Ammon's horn (tissue), 1 donor: ENCODE measurements around the gene C13orf46.

Experiments used
- DNase-seq: peaks from one replicate; pipeline ENCODE4 v3.0.0-alpha.2; 2016; ENCODE audit warnings: low spot score

The C13orf46 gene

DNA sequence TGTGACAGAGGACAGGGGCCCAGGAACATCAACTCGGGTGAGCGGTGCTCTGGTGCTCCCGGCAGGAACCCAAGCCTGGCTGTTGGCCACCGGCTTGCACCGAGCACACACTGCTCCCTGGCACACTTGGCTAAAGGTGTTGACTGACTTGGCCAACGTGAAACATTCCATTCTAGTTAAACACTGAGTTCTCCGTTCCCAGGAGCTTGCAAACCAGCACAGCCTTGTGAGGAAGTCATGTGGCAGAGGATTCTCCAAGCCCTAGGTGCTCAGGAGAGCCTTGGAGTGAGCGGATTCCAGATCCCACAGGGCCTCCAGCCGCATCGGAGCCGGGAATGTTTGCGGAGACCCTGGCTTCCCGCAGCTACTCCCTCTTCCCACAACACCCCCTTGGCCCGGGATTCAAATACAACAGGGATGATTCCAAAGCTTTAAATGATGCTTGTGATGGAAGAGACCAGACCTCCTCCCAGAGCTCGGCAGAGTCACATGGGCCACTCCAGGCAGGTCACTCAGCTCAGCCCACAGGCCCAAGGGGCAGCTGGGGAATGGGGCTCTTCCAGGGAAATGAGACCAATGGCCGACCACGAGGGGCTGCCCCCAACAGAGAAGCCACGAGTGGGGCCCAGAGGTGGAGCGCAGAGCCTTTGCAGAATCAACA, 2.9 kb downstream of the C13orf46 start:
- no peak for DNase-seq

- DNase-seq = no peak
These were observed 3.8 kb downstream of the C13orf46 start for GRCh38 chr13:113969973-113970611.

DNA sequence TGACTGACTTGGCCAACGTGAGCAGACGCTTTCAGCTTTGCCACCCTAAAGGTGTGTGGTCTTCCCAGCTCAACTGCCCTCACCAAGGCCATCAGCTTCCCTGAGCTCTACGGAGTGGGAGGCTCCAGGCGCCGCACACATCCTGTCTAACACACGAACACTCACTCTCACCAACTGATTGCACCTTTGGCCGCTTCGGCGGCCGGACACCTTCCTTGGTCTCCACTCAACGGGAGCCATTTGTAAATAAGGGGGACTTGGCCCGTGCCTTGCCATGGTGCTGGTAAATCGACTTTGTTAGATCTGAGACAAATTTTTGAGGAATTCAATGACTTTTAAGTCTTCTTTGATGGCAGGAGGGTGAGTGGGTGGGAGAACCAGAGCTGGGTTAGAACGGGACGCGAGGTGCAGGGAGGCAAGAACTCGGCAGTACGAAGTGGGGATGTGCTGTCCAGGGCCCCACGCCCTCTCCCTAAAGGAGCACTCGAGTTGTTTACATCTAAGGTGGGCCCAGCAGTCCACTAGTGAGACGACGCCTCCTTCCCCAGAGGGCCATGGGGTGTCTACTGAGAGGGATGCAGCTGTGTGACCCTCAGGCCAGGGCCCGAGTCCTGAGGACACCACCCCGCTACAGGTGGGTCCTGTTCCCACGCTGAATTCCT, 4.4 kb downstream of the C13orf46 start:
- DNase-seq = no peak

DNA sequence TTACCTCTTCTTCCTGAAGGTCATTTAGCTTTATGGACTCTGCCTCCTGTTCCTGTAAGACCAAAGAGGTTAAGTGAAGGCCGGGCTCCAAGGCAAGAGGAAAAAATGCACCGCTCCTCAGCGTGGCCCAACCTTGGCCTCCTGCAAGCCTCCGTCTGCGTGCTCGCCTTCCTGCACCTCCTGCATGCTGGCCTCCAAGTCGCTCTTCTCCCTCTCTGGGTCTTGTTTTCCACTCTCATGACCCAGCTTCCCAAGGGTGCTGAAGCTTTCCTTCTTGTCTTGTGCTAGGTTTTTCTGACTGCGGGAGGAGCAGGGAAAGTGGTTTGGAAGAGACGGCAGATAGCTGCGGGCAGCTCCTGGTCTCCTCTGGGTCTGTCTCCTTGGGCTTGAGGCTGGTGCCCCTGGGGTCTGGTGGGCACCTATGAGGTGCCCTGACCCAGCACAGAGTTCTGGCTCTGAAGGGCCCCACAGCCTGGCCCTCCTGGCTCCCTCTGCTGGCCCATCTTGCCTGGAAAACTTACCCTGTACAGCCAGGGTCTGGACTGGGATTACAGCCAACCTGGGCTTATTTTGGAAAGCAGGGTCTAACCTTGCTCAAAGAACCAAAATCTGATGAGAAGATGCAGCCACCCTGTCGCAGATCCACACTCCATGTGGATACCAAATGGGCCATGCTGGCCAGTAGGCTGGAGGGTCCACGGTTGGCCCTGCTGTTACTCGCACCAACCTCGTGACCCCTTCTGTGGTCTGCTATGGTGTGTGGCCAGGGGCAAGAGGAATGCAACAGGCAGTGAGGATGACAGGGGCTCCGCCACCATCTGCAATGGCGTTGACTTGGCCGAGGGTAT, 5.2 kb downstream of the C13orf46 start:
- DNase-seq = no peak

DNA sequence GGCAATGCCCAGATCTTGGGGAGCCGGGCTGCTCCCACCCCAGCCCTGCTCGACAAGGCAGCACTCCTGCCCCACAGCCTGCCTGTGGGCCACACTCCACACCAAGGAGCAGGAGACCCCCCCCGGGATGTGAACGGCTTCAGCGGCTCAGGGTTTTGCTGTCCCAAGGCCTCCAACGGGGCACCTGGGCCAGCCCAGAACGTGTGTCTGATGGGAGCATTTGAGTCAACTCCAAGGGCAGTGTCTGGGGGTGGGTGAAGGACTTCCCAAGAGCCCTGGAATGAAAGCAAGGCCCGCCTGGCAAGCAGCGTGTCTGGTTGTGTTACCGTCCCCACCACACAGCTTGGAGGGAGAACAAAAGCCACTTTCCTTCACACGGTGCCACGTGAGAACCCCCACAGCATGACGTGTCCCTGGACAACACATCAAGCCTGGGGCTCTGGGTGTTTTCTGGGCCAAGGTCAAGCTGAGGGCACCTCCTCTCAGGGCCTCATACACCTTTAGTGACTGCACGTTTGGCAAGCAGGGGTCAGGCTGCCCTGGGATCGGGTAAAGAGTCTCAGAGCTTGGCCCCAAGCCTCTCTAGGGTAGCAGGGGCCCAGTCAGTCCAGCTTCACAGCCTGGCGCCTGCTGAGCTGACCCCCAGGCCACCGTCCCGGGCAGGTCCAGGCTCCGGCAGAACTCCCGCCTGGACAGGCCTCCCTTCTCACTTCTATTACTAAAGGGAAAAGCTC, 6.0 kb downstream of the C13orf46 start:
- DNase-seq = no peak

DNA sequence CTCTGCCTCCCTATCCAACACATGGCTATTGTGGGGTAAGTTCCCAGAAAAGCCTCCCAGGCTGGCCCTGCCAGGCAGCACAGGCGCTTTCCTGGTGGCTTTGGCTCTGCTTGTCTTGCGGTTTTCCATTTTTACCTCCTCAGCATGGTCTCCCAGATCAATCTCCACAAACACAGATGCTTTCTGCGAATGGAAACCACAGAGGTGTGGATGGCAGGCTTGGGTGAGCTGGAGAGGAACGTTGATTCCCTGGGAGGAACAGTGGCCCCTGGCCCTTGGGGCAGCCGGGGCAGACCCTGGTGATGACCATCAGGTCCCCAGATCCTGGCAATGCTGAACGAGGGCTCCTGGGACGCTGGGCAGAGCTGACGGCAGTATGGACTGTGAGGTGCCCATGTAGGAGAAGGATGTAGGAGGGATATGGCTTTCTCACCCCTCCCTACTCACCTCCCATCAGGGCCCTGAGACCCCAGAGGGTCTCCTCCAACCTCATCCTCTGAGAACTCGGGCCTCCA, 6.6 kb downstream of the C13orf46 start:
- DNase-seq = no peak

- no peak for DNase-seq
These were observed 7.7 kb downstream of the C13orf46 start for GRCh38 chr13:113965968-113966884.

GRCh38 chr13:113965383-113965874, 8.4 kb downstream of the C13orf46 start:
- no peak for DNase-seq

- no peak for DNase-seq
These were observed 9.5 kb downstream of the C13orf46 start for GRCh38 chr13:113964251-113964995.

GRCh38 chr13:113963376-113963775, 10.5 kb downstream of the C13orf46 start:
- no peak for DNase-seq

DNA sequence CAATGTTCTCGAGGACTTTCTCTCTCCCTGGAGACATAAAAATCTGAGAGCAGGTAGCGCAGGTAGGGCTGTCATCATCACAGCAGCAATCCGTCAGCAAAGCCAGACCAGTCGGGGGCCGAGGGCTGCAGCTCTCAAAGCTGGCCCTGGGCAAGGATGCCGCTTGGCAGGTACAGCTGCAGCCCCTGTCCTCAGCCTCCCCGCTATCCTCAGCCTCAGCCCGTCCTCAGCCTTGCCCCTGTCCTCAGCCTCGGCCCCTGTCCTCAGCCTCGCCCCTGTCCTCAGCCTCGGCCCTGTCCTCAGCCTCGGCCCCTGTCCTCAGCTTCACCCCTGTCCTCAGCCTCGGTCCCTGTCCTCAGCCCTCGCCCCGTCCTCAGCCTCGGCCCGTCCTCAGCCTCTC, 10.9 kb downstream of the C13orf46 start:
- DNase-seq = no peak

- DNase-seq = no peak
These were observed 11.5 kb downstream of the C13orf46 start for GRCh38 chr13:113962386-113962785.

DNA sequence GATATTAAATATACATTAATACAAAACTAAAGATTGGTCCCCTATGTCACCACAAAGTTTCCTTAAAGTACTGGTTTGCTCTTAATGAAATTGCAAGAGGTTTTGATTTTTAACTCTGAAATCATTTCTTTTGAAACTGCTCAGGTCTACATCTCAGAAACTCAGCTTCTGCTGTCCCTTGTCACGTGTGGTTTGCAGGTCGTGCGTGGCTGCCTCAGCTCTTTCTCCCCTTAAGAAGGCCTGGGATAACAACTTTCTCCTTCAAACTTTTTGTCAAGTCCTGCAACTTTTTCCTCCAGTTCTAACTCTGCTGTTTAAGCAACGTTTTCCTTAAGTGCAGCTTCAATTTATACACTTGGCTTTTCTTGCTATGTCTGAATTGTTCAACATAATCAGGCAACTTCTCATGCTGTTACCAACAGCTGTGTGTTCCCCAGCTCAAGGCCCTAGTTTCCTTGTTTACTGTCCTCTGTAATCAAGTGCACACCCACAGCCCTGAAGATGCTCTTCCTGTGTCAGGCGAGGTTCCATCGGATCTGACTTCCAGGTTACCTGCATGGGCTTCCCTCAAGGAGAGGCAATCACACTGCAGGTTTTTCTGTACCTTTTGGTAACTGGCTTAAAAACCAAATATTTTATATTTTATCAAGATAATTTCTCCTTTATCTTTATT, 13.5 kb downstream of the C13orf46 start:
- no peak for DNase-seq

GRCh38 chr13:113959198-113959597, 14.7 kb downstream of the C13orf46 start:
- no peak for DNase-seq

DNA sequence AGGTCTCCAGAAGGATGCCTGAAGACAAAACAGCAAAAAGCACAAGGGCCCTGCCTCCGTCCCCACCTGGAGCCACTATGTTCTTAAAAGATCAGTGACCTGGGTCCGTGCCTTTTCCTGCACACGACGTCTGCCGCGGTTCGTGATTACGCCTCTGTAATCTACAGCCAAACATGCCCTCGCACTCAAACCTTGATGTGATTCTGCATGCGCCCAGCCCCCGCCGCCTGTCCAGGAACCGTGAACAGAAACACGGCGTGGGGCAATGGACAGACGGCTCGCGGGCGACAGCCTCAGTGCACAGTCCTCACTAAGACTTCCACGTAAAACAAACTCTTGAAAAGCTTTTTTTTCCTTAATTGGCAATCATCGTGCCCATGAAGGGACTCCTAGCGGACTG, 15.5 kb downstream of the C13orf46 start:
- DNase-seq = no peak

DNA sequence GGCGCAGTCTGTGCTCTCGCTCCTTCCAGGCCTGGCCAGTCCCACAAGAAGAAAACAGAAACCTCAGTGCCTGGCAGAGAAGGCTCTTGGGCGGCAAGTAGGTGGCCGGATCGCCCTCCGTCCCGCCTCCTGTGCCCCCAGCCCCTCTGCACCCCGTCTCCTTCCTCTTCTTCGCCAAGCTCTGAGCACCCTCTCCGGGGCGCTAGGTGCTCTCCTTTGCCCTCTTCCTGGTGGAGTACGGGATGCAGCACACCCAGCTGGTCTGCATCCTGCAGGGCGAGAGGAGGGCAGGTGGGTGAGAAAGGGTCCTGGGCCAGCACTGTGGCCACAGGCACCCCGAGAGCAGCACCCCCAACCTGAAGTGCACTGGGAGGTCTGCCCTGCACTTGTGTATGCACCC, 17.3 kb downstream of the C13orf46 start:
- no peak for DNase-seq

DNA sequence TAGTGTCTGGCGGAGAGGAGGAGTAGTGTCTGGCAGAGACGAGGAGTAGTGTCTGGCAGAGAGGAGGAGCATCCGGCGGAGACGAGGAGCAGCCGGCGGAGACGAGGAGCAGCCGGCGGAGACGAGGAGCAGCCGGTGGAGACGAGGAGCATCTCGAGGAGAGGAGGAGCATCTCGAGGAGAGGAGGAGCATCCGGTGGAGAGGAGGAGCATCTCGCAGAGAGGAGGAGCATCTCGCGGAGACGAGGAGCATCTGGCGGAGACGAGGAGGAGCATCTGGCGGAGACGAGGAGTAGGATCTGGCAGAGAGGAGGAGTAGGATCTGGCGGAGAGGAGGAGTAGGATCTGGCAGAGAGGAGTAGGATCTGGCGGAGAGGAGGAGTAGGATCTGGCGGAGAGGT, 18.2 kb downstream of the C13orf46 start:
- no peak for DNase-seq

DNA sequence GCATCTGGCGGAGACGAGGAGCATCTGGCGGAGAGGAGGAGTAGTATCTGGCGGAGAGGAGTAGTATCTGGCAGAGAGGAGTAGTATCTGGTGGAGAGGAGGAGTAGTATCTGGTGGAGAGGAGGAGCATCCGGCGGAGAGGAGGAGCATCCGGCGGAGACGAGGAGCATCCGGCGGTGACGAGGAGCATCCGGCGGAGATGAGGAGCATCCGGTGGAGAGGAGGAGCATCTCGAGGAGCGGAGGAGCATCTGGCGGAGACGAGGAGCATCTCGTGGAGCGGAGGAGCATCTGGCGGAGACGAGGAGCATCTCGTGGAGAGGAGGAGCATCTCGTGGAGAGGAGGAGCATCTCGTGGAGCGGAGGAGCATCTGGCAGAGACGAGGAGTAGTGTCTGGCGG, 18.6 kb downstream of the C13orf46 start:
- no peak for DNase-seq
